OCI-LY3 (cell line): ENCODE measurements around the gene TARDBP.

Source experiments
- EZH2phosphoT487 ChIP-seq: fragments of 200-600 bp; shearing (Covaris generic); IDR thresholded peaks from 2 replicates; pipeline ENCODE4 v1.6.1; 2018; ENCODE audit warnings: antibody characterized with exemption, mixed run types, low read depth
- TF ChIP-seq, protein P1 (sequence below): fragments of 200-600, 300-600 bp; sonication (generic); IDR thresholded peaks from 2 replicates; pipeline ENCODE4 v1.5.1; 2014; ENCODE audit warnings: antibody characterized with exemption, low read length, low read depth

DNA sequence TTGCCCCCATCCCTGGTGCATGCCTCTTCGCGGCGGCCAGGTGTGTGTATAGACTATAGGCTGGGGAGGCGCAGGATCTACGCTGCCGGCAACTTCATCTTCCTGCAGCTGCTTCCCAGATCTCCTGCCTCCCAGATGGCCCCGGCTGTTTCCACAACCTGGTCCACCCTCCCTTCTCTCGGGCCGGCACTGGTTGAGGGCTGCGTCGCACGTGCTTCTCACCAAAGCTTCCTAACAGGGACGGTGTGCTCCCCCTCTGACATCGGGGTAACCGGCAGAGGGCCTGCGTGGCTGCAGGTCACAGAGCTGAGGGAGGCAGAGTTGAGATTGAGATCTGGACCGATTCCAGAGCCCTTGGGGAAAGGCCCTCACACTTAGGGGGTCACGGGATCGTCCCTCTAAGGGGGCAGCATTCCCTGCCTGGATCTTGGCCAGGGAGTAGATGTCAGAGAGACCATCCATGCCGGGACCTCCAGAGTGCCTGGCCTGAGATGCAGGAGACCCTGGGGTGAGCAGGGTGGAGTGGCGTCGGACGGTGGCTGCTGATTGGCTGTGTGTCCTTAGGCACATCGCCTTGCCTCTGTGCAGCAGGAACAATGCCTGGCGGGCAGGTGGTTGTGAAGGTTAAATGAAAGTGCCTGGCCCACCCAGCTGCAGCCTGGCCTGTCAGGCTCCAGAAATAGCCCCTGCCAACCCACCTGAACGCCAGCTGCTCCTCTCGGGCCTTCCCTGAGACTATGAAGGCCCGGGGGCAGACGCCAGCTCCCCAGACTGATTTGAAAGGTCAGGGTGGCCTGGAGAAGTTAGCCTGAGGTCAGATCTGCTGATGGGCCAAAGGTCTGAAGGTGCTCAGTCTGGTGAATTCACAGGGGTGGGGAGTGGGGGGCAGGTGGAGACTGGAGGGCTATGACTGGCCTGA lies 40.6 kb downstream of the TARDBP start:
- TF ChIP-seq, protein P1, sequence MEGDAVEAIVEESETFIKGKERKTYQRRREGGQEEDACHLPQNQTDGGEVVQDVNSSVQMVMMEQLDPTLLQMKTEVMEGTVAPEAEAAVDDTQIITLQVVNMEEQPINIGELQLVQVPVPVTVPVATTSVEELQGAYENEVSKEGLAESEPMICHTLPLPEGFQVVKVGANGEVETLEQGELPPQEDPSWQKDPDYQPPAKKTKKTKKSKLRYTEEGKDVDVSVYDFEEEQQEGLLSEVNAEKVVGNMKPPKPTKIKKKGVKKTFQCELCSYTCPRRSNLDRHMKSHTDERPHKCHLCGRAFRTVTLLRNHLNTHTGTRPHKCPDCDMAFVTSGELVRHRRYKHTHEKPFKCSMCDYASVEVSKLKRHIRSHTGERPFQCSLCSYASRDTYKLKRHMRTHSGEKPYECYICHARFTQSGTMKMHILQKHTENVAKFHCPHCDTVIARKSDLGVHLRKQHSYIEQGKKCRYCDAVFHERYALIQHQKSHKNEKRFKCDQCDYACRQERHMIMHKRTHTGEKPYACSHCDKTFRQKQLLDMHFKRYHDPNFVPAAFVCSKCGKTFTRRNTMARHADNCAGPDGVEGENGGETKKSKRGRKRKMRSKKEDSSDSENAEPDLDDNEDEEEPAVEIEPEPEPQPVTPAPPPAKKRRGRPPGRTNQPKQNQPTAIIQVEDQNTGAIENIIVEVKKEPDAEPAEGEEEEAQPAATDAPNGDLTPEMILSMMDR, result no peak
- TF ChIP-seq EZH2phosphoT487, result no peak
